HEK293 (cell line): ENCODE results near the gene NR3C1.

Source experiments
- BCL11A ChIP-seq: fragments of 450-650 bp; formaldehyde crosslinking; IDR thresholded peaks from 2 replicates; pipeline ENCODE4 v1.5.1; 2016; ENCODE audit warnings: low read depth, missing biosample characterization, missing genetic modification characterization
- KLF1 ChIP-seq: fragments of 450-650 bp; formaldehyde crosslinking; IDR thresholded peaks from 2 replicates; pipeline ENCODE4 v1.5.1; 2016; ENCODE audit warnings: missing biosample characterization, missing genetic modification characterization
- MYNN ChIP-seq: fragments of 450-650 bp; formaldehyde crosslinking; IDR thresholded peaks from 2 replicates; pipeline ENCODE4 v1.5.1; 2016; ENCODE audit warnings: missing biosample characterization, missing genetic modification characterization, borderline replicate concordance
- ZFP3 ChIP-seq: fragments of 450-650 bp; formaldehyde crosslinking; IDR thresholded peaks from 2 replicates; pipeline ENCODE4 v1.5.1; 2016; ENCODE audit warnings: low read depth, missing biosample characterization, missing genetic modification characterization
- ZNF140 ChIP-seq: fragments of 450-650 bp; formaldehyde crosslinking; IDR thresholded peaks from 2 replicates; pipeline ENCODE4 v1.5.1; 2016; ENCODE audit warnings: missing biosample characterization, missing genetic modification characterization
- ZNF24 ChIP-seq: fragments of 450-650 bp; formaldehyde crosslinking; IDR thresholded peaks from 2 replicates; pipeline ENCODE4 v1.5.1; 2016; ENCODE audit warnings: missing biosample characterization, missing genetic modification characterization
- ZNF274 ChIP-seq, 2 experiments: fragments of 200-500 bp in 1 of 2; fragments of 450-650 bp in 1 of 2; sonication (Bioruptor generic) in 1 of 2; formaldehyde crosslinking in 1 of 2; IDR thresholded peaks; 2 replicates each; pipeline versions ENCODE4 v1.5.1 to v1.6.1; 2014 to 2016; ENCODE audit warnings: borderline replicate concordance in 1 of 2, inconsistent platforms in 1 of 2, low read length in 1 of 2, missing biosample characterization in 1 of 2, missing genetic modification characterization in 1 of 2
- ZNF548 ChIP-seq: fragments of 450-650 bp; formaldehyde crosslinking; IDR thresholded peaks from 2 replicates; pipeline ENCODE4 v1.5.1; 2016; ENCODE audit warnings: missing biosample characterization, missing genetic modification characterization
- TF ChIP-seq, protein P1 (sequence below): fragments of 450-650 bp; formaldehyde crosslinking; IDR thresholded peaks from 2 replicates; pipeline ENCODE4 v1.5.1; 2016; ENCODE audit warnings: missing biosample characterization, missing genetic modification characterization
- TF ChIP-seq, protein P2 (sequence below): fragments of 450-650 bp; formaldehyde crosslinking; IDR thresholded peaks from 2 replicates; pipeline ENCODE4 v1.5.1; 2016; ENCODE audit warnings: missing biosample characterization, missing genetic modification characterization
- TF ChIP-seq, protein P3 (sequence below): fragments of 450-650 bp; formaldehyde crosslinking; IDR thresholded peaks from 2 replicates; pipeline ENCODE4 v1.5.1; 2016; ENCODE audit warnings: missing biosample characterization, missing genetic modification characterization
- TF ChIP-seq, protein P4 (sequence below): fragments of 450-650 bp; formaldehyde crosslinking; IDR thresholded peaks from 2 replicates; pipeline ENCODE4 v1.5.1; 2016; ENCODE audit warnings: missing biosample characterization, missing genetic modification characterization, low read depth

DNA sequence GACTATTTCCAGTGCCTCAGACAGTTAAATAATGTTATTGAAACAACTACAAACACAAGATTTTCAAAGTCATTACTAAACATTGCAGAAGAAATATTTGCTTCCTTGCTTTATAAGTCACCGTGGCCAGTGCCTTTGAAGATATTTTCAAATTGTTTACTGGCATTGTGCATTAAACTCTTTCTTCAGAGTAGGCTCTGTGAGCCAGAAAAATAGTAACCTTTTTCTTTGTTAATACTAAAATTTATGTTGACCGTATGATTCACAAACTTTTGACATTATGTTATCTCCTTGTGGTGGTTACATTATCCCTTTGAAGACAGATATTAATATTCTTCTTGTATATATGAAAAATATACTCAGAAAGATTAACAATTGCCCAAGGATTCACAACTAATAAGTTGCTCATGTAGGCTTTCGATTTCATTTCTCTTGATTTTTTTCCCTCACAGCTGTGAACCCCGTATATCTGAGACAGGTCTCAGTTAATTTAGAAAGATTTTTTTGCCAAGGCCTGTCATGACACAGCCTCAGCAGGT is 140.1 kb downstream of the NR3C1 start:
- TF ChIP-seq, protein P1, sequence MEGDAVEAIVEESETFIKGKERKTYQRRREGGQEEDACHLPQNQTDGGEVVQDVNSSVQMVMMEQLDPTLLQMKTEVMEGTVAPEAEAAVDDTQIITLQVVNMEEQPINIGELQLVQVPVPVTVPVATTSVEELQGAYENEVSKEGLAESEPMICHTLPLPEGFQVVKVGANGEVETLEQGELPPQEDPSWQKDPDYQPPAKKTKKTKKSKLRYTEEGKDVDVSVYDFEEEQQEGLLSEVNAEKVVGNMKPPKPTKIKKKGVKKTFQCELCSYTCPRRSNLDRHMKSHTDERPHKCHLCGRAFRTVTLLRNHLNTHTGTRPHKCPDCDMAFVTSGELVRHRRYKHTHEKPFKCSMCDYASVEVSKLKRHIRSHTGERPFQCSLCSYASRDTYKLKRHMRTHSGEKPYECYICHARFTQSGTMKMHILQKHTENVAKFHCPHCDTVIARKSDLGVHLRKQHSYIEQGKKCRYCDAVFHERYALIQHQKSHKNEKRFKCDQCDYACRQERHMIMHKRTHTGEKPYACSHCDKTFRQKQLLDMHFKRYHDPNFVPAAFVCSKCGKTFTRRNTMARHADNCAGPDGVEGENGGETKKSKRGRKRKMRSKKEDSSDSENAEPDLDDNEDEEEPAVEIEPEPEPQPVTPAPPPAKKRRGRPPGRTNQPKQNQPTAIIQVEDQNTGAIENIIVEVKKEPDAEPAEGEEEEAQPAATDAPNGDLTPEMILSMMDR (tag by site-specific recombination): no peak
- TF ChIP-seq KLF1 (tag by site-specific recombination): no peak
- no peak for TF ChIP-seq BCL11A (tag by site-specific recombination)
- TF ChIP-seq ZNF24 (tag by site-specific recombination): no peak
- TF ChIP-seq, protein P2, sequence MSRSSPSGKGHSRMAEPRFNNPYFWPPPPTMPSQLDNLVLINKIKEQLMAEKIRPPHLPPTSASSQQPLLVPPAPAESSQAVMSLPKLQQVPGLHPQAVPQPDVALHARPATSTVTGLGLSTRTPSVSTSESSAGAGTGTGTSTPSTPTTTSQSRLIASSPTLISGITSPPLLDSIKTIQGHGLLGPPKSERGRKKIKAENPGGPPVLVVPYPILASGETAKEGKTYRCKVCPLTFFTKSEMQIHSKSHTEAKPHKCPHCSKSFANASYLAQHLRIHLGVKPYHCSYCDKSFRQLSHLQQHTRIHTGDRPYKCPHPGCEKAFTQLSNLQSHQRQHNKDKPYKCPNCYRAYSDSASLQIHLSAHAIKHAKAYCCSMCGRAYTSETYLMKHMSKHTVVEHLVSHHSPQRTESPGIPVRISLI: no peak
- TF ChIP-seq, protein P3, sequence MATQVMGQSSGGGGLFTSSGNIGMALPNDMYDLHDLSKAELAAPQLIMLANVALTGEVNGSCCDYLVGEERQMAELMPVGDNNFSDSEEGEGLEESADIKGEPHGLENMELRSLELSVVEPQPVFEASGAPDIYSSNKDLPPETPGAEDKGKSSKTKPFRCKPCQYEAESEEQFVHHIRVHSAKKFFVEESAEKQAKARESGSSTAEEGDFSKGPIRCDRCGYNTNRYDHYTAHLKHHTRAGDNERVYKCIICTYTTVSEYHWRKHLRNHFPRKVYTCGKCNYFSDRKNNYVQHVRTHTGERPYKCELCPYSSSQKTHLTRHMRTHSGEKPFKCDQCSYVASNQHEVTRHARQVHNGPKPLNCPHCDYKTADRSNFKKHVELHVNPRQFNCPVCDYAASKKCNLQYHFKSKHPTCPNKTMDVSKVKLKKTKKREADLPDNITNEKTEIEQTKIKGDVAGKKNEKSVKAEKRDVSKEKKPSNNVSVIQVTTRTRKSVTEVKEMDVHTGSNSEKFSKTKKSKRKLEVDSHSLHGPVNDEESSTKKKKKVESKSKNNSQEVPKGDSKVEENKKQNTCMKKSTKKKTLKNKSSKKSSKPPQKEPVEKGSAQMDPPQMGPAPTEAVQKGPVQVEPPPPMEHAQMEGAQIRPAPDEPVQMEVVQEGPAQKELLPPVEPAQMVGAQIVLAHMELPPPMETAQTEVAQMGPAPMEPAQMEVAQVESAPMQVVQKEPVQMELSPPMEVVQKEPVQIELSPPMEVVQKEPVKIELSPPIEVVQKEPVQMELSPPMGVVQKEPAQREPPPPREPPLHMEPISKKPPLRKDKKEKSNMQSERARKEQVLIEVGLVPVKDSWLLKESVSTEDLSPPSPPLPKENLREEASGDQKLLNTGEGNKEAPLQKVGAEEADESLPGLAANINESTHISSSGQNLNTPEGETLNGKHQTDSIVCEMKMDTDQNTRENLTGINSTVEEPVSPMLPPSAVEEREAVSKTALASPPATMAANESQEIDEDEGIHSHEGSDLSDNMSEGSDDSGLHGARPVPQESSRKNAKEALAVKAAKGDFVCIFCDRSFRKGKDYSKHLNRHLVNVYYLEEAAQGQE (tag by site-specific recombination): no peak
- TF ChIP-seq, protein P4, sequence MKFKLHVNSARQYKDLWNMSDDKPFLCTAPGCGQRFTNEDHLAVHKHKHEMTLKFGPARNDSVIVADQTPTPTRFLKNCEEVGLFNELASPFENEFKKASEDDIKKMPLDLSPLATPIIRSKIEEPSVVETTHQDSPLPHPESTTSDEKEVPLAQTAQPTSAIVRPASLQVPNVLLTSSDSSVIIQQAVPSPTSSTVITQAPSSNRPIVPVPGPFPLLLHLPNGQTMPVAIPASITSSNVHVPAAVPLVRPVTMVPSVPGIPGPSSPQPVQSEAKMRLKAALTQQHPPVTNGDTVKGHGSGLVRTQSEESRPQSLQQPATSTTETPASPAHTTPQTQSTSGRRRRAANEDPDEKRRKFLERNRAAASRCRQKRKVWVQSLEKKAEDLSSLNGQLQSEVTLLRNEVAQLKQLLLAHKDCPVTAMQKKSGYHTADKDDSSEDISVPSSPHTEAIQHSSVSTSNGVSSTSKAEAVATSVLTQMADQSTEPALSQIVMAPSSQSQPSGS (tag by site-specific recombination): no peak
- TF ChIP-seq ZNF274 (IDR thresholded peaks at IDR 0.05; ENCODE audit: low read length): no peak
- TF ChIP-seq ZNF274 (tag by site-specific recombination; IDR thresholded peaks at IDR 0.05; ENCODE audit: borderline replicate concordance): no peak
- TF ChIP-seq MYNN (tag by site-specific recombination): no peak
- TF ChIP-seq ZFP3 (tag by site-specific recombination): no peak
- no peak for TF ChIP-seq ZNF548 (tag by site-specific recombination)
- TF ChIP-seq ZNF140 (tag by site-specific recombination): no peak
